HL-60 (cell line): ENCODE measurements around the gene HSPA1A.
A peak's percentile ranks its signal among the peaks of the same experiment; 100 is the strongest.
"Not testable (repeated sequence)": the region's sequence is repeated elsewhere in the genome, so short reads cannot be mapped to it uniquely, and the experiment has no call there.

ENCODE experiments used
- DNase-seq, 2 experiments: peaks; one replicate each; pipeline ENCODE4 v3.0.0-alpha.2; 2010 to 2020; ENCODE audit warnings: low read depth in 1 of 2, low spot score in 1 of 2
- H3K27ac ChIP-seq: fragments of 250-450 bp; sonication (Bioruptor Pico); replicated peaks from 2 replicates; pipeline ENCODE4 v1.5.1; 2020; ENCODE audit warnings: mild to moderate bottlenecking, moderate library complexity
- H3K27me3 ChIP-seq: fragments of 250-450 bp; sonication (Bioruptor Pico); 2 replicates; pipeline ENCODE4 v1.5.1; 2021; ENCODE audit warnings: mild to moderate bottlenecking, moderate library complexity; ENCODE audit not compliant: insufficient read depth, poor library complexity, severe bottlenecking
- H3K4me3 ChIP-seq: replicated peaks from 2 replicates; pipeline ENCODE4 v1.5.1; 2011; ENCODE audit warnings: mild to moderate bottlenecking, control low read depth, low read length; ENCODE audit not compliant: insufficient read depth
- GABPA ChIP-seq: IDR thresholded peaks from 2 replicates; pipeline ENCODE4 v1.6.1; 2012; ENCODE audit warnings: low read depth
- POLR2AphosphoS5 ChIP-seq: IDR thresholded peaks from 2 replicates; pipeline ENCODE4 v1.6.1; 2012; ENCODE audit warnings: low read depth
- REST ChIP-seq: IDR thresholded peaks from 2 replicates; pipeline ENCODE4 v1.6.1; 2012; ENCODE audit warnings: low read depth; ENCODE audit not compliant: insufficient replicate concordance
- SPI1 ChIP-seq: IDR thresholded peaks from 2 replicates; pipeline ENCODE4 v1.6.1; 2012; ENCODE audit warnings: low read depth, mild to moderate bottlenecking, borderline replicate concordance
- TF ChIP-seq, protein P1 (sequence below): IDR thresholded peaks from one replicate; pipeline ENCODE4 v1.5.1; 2011; ENCODE audit warnings: low read length, control low read depth, inconsistent platforms; ENCODE audit not compliant: insufficient read depth

HSPA1A gene

GRCh38 chr6:31836047-31836473 lies 20.7 kb downstream of the HSPA1A start:
- peak overlapping the region; percentile 63 for H3K4me3 ChIP-seq
- H3K27me3 ChIP-seq: no peaks in the 10 kb centered on the region
- H3K27ac ChIP-seq: peak overlapping the region; percentile 97
- TF ChIP-seq, protein P1, sequence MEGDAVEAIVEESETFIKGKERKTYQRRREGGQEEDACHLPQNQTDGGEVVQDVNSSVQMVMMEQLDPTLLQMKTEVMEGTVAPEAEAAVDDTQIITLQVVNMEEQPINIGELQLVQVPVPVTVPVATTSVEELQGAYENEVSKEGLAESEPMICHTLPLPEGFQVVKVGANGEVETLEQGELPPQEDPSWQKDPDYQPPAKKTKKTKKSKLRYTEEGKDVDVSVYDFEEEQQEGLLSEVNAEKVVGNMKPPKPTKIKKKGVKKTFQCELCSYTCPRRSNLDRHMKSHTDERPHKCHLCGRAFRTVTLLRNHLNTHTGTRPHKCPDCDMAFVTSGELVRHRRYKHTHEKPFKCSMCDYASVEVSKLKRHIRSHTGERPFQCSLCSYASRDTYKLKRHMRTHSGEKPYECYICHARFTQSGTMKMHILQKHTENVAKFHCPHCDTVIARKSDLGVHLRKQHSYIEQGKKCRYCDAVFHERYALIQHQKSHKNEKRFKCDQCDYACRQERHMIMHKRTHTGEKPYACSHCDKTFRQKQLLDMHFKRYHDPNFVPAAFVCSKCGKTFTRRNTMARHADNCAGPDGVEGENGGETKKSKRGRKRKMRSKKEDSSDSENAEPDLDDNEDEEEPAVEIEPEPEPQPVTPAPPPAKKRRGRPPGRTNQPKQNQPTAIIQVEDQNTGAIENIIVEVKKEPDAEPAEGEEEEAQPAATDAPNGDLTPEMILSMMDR: no peak
- peak; percentile 66 for TF ChIP-seq POLR2AphosphoS5
- no peak for DNase-seq

DNA sequence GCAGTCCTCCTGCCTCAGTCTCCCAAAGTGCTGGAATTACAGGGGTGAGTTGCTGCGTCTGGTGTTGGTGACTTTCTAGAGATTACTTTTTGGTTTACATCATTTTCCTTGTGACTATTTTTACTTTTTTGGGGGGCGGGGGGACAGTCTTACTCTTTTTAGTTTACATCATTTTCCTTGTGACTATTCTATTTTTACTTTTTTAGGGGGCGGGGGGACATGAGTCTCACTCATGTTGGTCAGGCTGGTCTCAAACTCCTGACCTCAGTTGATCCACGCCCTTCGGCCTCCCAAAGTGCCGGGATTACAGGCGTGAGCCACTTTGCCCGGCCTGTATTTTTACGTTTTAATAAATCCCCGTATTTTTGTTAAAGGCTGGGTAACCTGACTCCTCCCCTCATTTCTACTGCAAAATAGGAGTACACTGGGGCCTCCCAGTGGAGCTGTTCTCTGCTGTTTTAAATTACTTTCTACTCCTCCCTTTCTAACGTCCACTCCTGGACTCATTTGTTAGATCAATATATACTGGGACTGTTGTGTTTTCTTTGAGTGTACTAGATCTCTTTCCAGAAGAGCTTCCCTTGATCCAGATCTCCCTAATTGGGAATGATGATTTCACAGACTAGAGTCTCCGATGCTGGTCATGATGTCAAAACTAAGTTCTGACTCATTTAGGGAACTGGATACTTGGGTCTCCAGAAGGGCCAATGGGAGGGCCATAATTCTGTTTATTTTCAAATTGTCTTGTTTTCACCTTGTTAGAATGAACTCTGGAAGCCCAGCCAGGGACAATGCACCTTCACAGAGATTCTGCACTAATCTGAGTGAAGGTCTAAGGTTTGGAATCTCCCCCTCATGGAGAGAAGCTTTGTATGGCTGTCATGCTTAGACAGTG lies 21.4 kb downstream of the HSPA1A start:
- no peaks in the 10 kb centered on the region for H3K27me3 ChIP-seq
- H3K27ac ChIP-seq: peak overlapping the region; percentile 97
- DNase-seq: no peak
- H3K4me3 ChIP-seq: peak overlapping the region; percentile 63
- no peak for TF ChIP-seq GABPA
- TF ChIP-seq SPI1: peak; percentile 65

GRCh38 chr6:31837369-31838113 lies 22.2 kb downstream of the HSPA1A start:
- Histone ChIP-seq H3K27ac (peak overlapping the region; percentile 97), H3K4me3 (peak overlapping the region; percentile 63), H3K27me3 (no peaks in the 10 kb centered on the region)
- DNase-seq: peak; percentile 56 to 61
- TF ChIP-seq, protein P1: no peak
- TF ChIP-seq POLR2AphosphoS5: peak; percentile 24; the same call in 1 of the 2 replicates

- peak; percentile 24; the same call in 1 of the 2 replicates for TF ChIP-seq POLR2AphosphoS5
- Histone ChIP-seq H3K4me3 (peak overlapping the region; percentile 63), H3K27ac (peak overlapping the region; percentile 97)
- not testable (repeated sequence) for DNase-seq, H3K27me3 ChIP-seq
Measured at GRCh38 chr6:31838114-31838553, 22.8 kb downstream of the HSPA1A start.

GRCh38 chr6:31838968-31839367 lies 23.6 kb downstream of the HSPA1A start:
- TF ChIP-seq REST (no peak), SPI1 (no peak), GABPA (no peak), POLR2AphosphoS5 (no peak)
- TF ChIP-seq, protein P1: no peak
- Histone ChIP-seq H3K27ac (no peak overlapping the region), H3K4me3 (peak overlapping the region; percentile 1; the same call in 1 of the 2 replicates), H3K27me3 (no peaks in the 10 kb centered on the region)
- no peak for DNase-seq
